Spinal cord (tissue), 10 donors: ENCODE data around the gene NUP210L. TPM values are rescaled to one million over a fixed set of nuclear protein-coding genes. Genes with fewer than 3 reads are reported as not detected.
"Not testable (repeated sequence)": the region's sequence is repeated elsewhere in the genome, so short reads cannot be mapped to it uniquely, and the experiment has no call there.

Experiments used
- DNase-seq, 6 donors: peaks; one replicate each; pipeline versions ENCODE4 v3.0.0 to v3.0.0-alpha.2; 2013 to 2015; ENCODE audit warnings: low spot score in 6 of 6, low read depth in 4 of 6
- H3K27ac ChIP-seq: one replicate; pipeline ENCODE4 v1.5.1; 2013; ENCODE audit warnings: low read depth, low read length, control low read depth
- H3K27me3 ChIP-seq: one replicate; pipeline ENCODE4 v1.6.1; 2013; ENCODE audit warnings: low read length; ENCODE audit not compliant: control insufficient read depth, insufficient read depth
- H3K36me3 ChIP-seq: one replicate; pipeline ENCODE4 v1.6.1; 2013; ENCODE audit warnings: low read length; ENCODE audit not compliant: control insufficient read depth, insufficient read depth
- H3K4me1 ChIP-seq: one replicate; pipeline ENCODE4 v1.6.1; 2013; ENCODE audit warnings: low read length; ENCODE audit not compliant: control insufficient read depth, insufficient read depth
- H3K4me3 ChIP-seq: one replicate; pipeline ENCODE4 v1.5.1; 2013; ENCODE audit warnings: low read depth, low read length, control low read depth
- H3K9me3 ChIP-seq: one replicate; pipeline ENCODE4 v1.6.1; 2013; ENCODE audit warnings: low read length; ENCODE audit not compliant: control insufficient read depth, insufficient read depth
- whole genome bisulfite sequencing: methylation state at CpG from one replicate; pipeline ENCODE4 v1.1.5; 2013; ENCODE audit warnings: missing lambda C conversion rate; ENCODE audit not compliant: insufficient coverage; 5-methylcytosine and 5-hydroxymethylcytosine counted together
- polyA plus RNA-seq, 2 donors: library from polyadenylated mRNA; unstranded; fragments of 120-200 nt; gene quantifications; one replicate each; pipeline ENCODE4 v1.2.1, GENCODE V29; 2013; ENCODE audit not compliant: insufficient read length in 2 of 2
- total RNA-seq, 2 donors: library from RNA; depleted of rRNA in 1 of 2; stranded (reverse); fragments of 120-200 nt in 1 of 2; fragments of >200 nt in 1 of 2; gene quantifications; one replicate each; pipeline versions ENCODE4 v1.2.3 to v1.2.4, GENCODE V29; 2013 to 2014
- donor health status: healthy.

Gene NUP210L
- total and polyA plus RNA-seq, 4 donors, result 0.10 to 0.48 (median 0.13) TPM

DNA sequence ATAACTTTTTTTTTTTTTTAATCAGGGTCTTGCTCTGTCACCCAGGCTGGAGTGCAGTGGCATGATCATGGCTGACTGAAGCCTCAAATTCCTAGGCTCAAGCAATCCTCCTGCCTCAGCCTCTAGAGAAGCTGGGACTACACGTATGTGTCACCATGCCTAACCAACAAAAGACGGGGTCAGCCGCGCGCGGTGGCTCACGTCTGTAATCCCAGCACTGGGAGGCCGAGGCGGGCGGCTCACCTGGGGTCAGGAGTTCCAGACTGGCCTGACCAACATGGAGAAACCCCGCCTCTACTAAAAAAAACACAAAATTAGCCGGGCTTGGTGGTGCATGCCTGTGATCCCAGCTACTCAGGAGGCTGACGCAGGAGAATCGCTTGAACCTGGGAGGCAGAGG is 142.3 kb downstream of the NUP210L start:
- 94% methylated on average over 9 of the region's 14 CpGs for WGBS
- not testable (repeated sequence) for H3K4me3 ChIP-seq, DNase-seq, H3K27ac ChIP-seq, H3K9me3 ChIP-seq, H3K4me1 ChIP-seq, H3K36me3 ChIP-seq, H3K27me3 ChIP-seq

DNA sequence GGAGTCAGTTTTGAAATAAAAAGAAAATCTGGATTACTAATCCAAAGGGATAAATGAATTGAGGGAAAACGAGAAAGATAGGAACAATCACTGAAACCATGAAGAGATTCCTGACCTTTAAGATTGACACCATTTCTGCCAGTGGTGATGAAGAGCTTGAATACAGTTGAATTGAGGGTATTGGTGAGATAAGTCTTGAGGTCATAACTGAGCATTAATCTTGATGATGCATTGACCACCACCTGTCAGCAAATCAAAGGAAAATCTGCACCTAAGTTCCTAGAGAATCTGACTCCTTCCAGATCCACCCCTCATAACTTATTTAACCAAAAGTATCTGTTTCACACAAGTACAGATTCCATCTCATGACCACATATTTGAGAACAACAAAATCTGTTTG is 142.7 kb downstream of the NUP210L start:
- WGBS, result 100% methylated on average over 1 of the region's 1 CpG
- no peak for DNase-seq
- Histone ChIP-seq H3K4me3 (no peak overlapping the region), H3K36me3 (no peaks in the 10 kb centered on the region), H3K4me1 (no peaks in the 10 kb centered on the region), H3K27me3 (no peaks in the 10 kb centered on the region), H3K9me3 (no peaks in the 10 kb centered on the region), H3K27ac (no peak overlapping the region)

DNA sequence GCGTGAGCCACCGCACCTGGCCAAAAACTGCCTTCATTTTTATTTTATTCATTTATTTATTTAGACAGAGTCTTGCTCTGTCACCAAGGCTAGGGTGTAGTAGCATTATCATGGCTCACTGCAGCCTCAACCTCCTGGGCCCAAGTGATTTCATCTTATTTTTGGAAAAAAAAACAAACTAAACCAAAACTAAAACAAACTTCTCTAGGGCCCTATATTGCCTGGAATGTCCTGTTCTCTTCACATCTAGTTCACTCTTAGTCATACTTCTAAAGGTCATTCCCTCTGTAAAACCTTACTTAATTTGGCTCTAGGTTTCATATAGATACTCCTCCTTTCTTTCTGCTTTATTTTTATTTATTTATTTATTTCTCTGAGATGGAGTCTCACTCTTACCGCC is 148.7 kb downstream of the NUP210L start:
- Histone ChIP-seq H3K4me3 (no peak overlapping the region), H3K36me3 (no peaks in the 10 kb centered on the region), H3K9me3 (no peaks in the 10 kb centered on the region), H3K27me3 (no peaks in the 10 kb centered on the region), H3K4me1 (no peaks in the 10 kb centered on the region), H3K27ac (no peak overlapping the region)
- no CpG with 5 or more reads among the region's 3 CpGs for WGBS
- no peak for DNase-seq

GRCh38 chr1:154000420-154000819 is 154.5 kb downstream of the NUP210L start:
- 73% methylated on average over 1 of the region's 4 CpGs for WGBS
- DNase-seq, result no peak
- H3K4me3 ChIP-seq, result no peak overlapping the region
- H3K4me1 ChIP-seq, result no peaks in the 10 kb centered on the region
- peaks cover 9% of the 10 kb centered on the region for H3K36me3 ChIP-seq
- H3K9me3 ChIP-seq, result no peaks in the 10 kb centered on the region
- H3K27ac ChIP-seq, result no peak overlapping the region
- H3K27me3 ChIP-seq, result no peaks in the 10 kb centered on the region

GRCh38 chr1:153996882-153997281 is 158.0 kb downstream of the NUP210L start:
- not testable (repeated sequence) for H3K27me3 ChIP-seq, H3K9me3 ChIP-seq, DNase-seq, H3K4me3 ChIP-seq, H3K27ac ChIP-seq, H3K4me1 ChIP-seq
- 89% methylated on average over 3 of the region's 10 CpGs for WGBS
- peaks cover 42% of the 10 kb centered on the region for H3K36me3 ChIP-seq

DNA sequence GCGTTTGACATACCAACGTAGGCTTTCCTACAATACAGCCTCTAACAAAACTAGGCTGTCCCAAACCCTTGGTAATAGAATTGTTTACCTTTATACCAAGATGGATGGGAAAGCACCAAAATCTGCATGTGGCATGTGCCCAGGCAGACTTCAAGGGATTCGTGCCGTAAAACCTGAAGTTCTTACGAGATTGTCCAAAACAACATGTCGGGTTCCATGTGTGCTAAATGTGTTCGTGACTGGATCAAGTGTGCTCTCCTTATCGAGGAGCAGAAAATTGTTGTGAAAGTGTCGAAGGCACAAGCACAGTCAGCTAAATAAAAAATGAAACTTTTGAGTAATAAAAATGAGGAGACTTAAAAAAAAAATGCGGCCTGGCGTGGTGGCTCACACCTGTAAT is 159.2 kb downstream of the NUP210L start:
- DNase-seq, result no peak
- Histone ChIP-seq H3K27me3 (no peaks in the 10 kb centered on the region), H3K4me1 (peaks cover 5% of the 10 kb centered on the region), H3K4me3 (no peak overlapping the region), H3K36me3 (peaks cover 42% of the 10 kb centered on the region), H3K27ac (no peak overlapping the region), H3K9me3 (no peaks in the 10 kb centered on the region)
- WGBS, result 94% methylated on average over 8 of the region's 11 CpGs

- Histone ChIP-seq H3K27ac (no peak overlapping the region), H3K4me3 (no peak overlapping the region), H3K36me3 (peaks cover 42% of the 10 kb centered on the region), H3K4me1 (peaks cover 6% of the 10 kb centered on the region), H3K9me3 (no peaks in the 10 kb centered on the region), H3K27me3 (no peaks in the 10 kb centered on the region)
- 100% methylated on average over 2 of the region's 3 CpGs for WGBS
- no peak for DNase-seq
Observed at GRCh38 chr1:153995202-153995601, 159.7 kb downstream of the NUP210L start.

DNA sequence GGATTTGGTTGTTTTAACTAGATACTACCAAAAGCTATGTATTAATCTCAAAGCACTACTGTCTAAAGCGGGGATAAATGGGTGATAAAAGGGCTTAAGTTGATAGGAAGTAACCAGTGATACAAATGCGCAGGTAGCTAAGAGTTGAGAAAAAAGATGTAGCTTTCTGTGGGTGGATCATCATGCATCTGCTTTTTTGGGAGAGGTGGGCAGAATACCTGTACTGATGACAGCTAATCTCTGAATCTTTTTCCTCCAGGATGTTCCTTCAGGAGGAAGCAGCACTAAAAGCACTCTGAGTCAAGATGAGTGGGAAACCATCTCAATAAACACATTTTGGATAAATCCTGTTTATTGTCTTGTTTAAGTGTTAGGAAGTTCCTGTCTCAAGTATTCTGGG is 163.1 kb downstream of the NUP210L start:
- H3K4me3 ChIP-seq, result no peak overlapping the region
- no peaks in the 10 kb centered on the region for H3K9me3 ChIP-seq
- no peak overlapping the region for H3K27ac ChIP-seq
- peaks cover 12% of the 10 kb centered on the region for H3K4me1 ChIP-seq
- no peak for DNase-seq
- peaks cover 41% of the 10 kb centered on the region for H3K36me3 ChIP-seq
- 100% methylated on average over 1 of the region's 2 CpGs for WGBS
- H3K27me3 ChIP-seq, result no peaks in the 10 kb centered on the region

GRCh38 chr1:153991151-153991630 is 163.7 kb downstream of the NUP210L start:
- H3K36me3 ChIP-seq, result peaks cover 36% of the 10 kb centered on the region
- peak overlapping the region; percentile 89 for H3K27ac ChIP-seq
- DNase-seq, result no peak
- WGBS, result 22% methylated on average over 3 of the region's 9 CpGs
- peak overlapping the region; percentile 98 for H3K4me3 ChIP-seq
- H3K4me1 ChIP-seq, result peaks cover 14% of the 10 kb centered on the region
- H3K27me3 ChIP-seq, result no peaks in the 10 kb centered on the region
- no peaks in the 10 kb centered on the region for H3K9me3 ChIP-seq

DNA sequence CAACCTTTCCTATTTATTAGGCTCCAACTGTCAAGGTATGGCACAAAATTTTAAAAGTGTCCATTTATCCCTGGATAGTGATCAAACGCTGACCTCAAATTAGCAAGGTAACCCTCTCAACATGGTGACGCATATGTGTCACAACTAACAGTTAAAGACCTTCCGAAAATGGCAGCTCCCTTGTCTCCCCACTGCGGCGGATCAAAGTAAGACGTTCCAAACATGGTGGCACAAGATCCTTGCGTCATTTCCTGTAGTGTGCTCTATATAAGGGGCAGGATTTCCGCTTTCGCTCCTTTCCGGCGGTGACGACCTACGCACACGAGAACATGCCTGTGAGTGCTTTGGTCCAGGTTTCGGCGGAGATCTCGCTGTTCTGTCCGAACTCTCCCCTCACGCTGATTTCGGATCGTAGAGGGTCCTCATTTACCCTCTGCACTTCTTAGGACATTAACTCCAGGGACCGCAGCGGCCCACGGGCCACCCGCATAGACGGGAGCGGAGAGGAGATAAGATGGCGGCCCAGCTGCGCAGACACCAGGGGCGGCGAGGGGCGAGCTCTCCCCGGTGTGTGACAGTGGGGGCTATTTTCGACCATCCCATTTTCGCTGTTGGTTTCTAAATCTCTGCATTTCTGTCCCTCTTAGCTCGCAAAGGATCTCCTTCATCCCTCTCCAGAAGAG is 164.3 kb downstream of the NUP210L start, which contains the start of gene RPS27:
Gene RPS27, plus strand, starts transcription at position 295 of the 683 bp plus-strand sequence. Its CDS starts 35 bp downstream, at position 330.
- H3K4me1 ChIP-seq, result peaks cover 18% of the 10 kb centered on the region
- H3K4me3 ChIP-seq, result peak within 1 kb of the TSS; percentile 98
- DNase-seq, result peak; percentile 94 to 99 (median 96)
- H3K9me3 ChIP-seq, result no peaks in the 10 kb centered on the region
- H3K36me3 ChIP-seq, result peaks cover 34% of the 10 kb centered on the region
- H3K27me3 ChIP-seq, result no peaks in the 10 kb centered on the region
- peak within 1 kb of the TSS; percentile 89 for H3K27ac ChIP-seq
- WGBS, result 0% methylated on average over 31 of the region's 36 CpGs
